HEK293T (cell line): ENCODE data around the gene TXNDC11.

Experiments used
- ARNT ChIP-seq: fragments of 450-650 bp; IDR thresholded peaks from 2 replicates; pipeline ENCODE4 v1.6.1; 2017; ENCODE audit warnings: mild to moderate bottlenecking
- ELF4 ChIP-seq: fragments of 450-650 bp; IDR thresholded peaks from 2 replicates; pipeline ENCODE4 v1.6.1; 2017; ENCODE audit warnings: antibody characterized with exemption
- SUZ12 ChIP-seq: fragments of 450-650 bp; IDR thresholded peaks from 2 replicates; pipeline ENCODE4 v1.6.1; 2016; ENCODE audit warnings: mild to moderate bottlenecking

- TF ChIP-seq ARNT, result no peak
- no peak for TF ChIP-seq ELF4
- no peak for TF ChIP-seq SUZ12
Measured at GRCh38 chr16:11689031-11689840, 53.4 kb downstream of the TXNDC11 start.
